HCT116 (cell line): ENCODE measurements around the gene GHR. TPM values are rescaled to one million over a fixed set of nuclear protein-coding genes. Genes with fewer than 3 reads are reported as not detected.

Experiments
- ATAC-seq: fragments of 200-7000 bp; cut with Tn5 transposase; 2 replicates; pipeline ENCODE4 v1.9.1; 2020; ENCODE audit warnings: mild to moderate bottlenecking, moderate library complexity
- BruUV-seq: library from RNA; stranded (reverse); fragments of 400-500 nt; replicated peaks from 2 replicates; lab custom pipeline; 2021; lab: Mats Ljungman, UMichigan
- CTCF ChIA-PET: fragments of 300-600 bp; sonication (Branson Sonifier 250); formaldehyde crosslinking; loops from one replicate; lab custom pipeline; 2021; ENCODE audit warnings: antibody characterized with exemption; lab: Charles Lee
- POLR2A ChIA-PET: fragments of 300-600, 350-600 bp; sonication (Branson Sonifier 250); formaldehyde crosslinking; loops from one replicate; lab custom pipeline; 2021; ENCODE audit warnings: antibody characterized with exemption; lab: Charles Lee
- RAD21 ChIA-PET, 2 experiments: fragments of 300-600 bp; sonication (Branson Sonifier 250); formaldehyde crosslinking; loops; one replicate each; lab custom pipeline; 2023; ENCODE audit warnings: low total read pairs in 2 of 2; ENCODE audit not compliant: uncharacterized antibody in 2 of 2, unreplicated experiment in 2 of 2, low non-redundant PET in 1 of 2; lab: Charles Lee
- DNase-seq: peaks from one replicate; pipeline ENCODE4 v3.0.0-alpha.2; 2010; ENCODE audit warnings: low read depth, low spot score
- H2AFZ ChIP-seq: fragments of 200-600 bp; shearing (Covaris generic), sonication (generic); 2 replicates; pipeline ENCODE4 v1.6.1; 2017; ENCODE audit warnings: low read depth, mixed run types, mixed read lengths, antibody characterized with exemption, low read length; ENCODE audit not compliant: poor library complexity, severe bottlenecking
- H3K27ac ChIP-seq: 2 replicates; pipeline ENCODE4 v1.5.1; 2012; ENCODE audit warnings: low read depth, low read length
- H3K27me3 ChIP-seq: fragments of 200-600 bp; sonication (generic); 2 replicates; pipeline ENCODE4 v1.6.1; 2016; ENCODE audit warnings: mixed run types, low read length, mixed read lengths; ENCODE audit not compliant: insufficient read depth
- H3K36me3 ChIP-seq, 2 experiments: fragments of 200-500 bp in 1 of 2; fragments of 200-600 bp in 1 of 2; sonication (Bioruptor generic) in 1 of 2; sonication (generic) in 1 of 2; 2 replicates each; pipeline versions ENCODE4 v1.5.1 to v1.6.1; 2014 to 2016; ENCODE audit warnings: low read length in 2 of 2, inconsistent platforms in 1 of 2, mixed read lengths in 1 of 2, mixed run types in 1 of 2; ENCODE audit not compliant: insufficient read depth in 2 of 2, control insufficient read depth in 1 of 2
- H3K4me1 ChIP-seq, 2 experiments: fragments of 200-600 bp in 1 of 2; sonication (generic) in 1 of 2; 2 replicates each; pipeline versions ENCODE4 v1.5.1 to v1.6.1; 2012 to 2017; ENCODE audit warnings: low read length in 2 of 2, inconsistent platforms in 1 of 2, mild to moderate bottlenecking in 1 of 2, mixed read lengths in 1 of 2, mixed run types in 1 of 2, moderate library complexity in 1 of 2; ENCODE audit not compliant: insufficient read depth in 2 of 2, control insufficient read depth in 1 of 2
- H3K4me2 ChIP-seq: fragments of 200-600 bp; sonication (generic); 2 replicates; pipeline ENCODE4 v1.6.1; 2017; ENCODE audit warnings: mixed run types, low read length, mixed read lengths
- H3K4me3 ChIP-seq, 2 experiments: fragments of 200-600 bp in 1 of 2; sonication (generic) in 1 of 2; replicated peaks in 1 of 2; 2 replicates each; pipeline ENCODE4 v1.5.1; 2011 to 2016; ENCODE audit warnings: low read length in 2 of 2, control low read depth in 1 of 2, low read depth in 1 of 2, mild to moderate bottlenecking in 1 of 2, mixed read lengths in 1 of 2, mixed run types in 1 of 2
- H3K79me2 ChIP-seq: fragments of 200-600 bp; sonication (generic); 2 replicates; pipeline ENCODE4 v1.6.1; 2017; ENCODE audit warnings: mild to moderate bottlenecking, mixed run types, low read length, moderate library complexity, mixed read lengths; ENCODE audit not compliant: insufficient read depth
- H3K9ac ChIP-seq: fragments of 200-600 bp; sonication (generic); 2 replicates; pipeline ENCODE4 v1.6.1; 2016; ENCODE audit warnings: low read length, mixed read lengths
- H3K9me2 ChIP-seq: fragments of 200-600 bp; sonication (generic), shearing (Covaris generic); 2 replicates; pipeline ENCODE4 v1.6.1; 2017; ENCODE audit warnings: mixed run types, mild to moderate bottlenecking, moderate library complexity; ENCODE audit not compliant: insufficient read depth
- H3K9me3 ChIP-seq, 2 experiments: fragments of 200-500 bp in 1 of 2; fragments of 200-600 bp in 1 of 2; sonication (Bioruptor generic) in 1 of 2; sonication (generic) in 1 of 2; 2 replicates each; pipeline ENCODE4 v1.6.1; 2014 to 2017; ENCODE audit warnings: low read length in 2 of 2, mixed read lengths in 2 of 2, inconsistent platforms in 1 of 2, low read depth in 1 of 2, mild to moderate bottlenecking in 1 of 2, mixed run types in 1 of 2, moderate library complexity in 1 of 2; ENCODE audit not compliant: control insufficient read depth in 1 of 2, insufficient read depth in 1 of 2
- H4K20me1 ChIP-seq: fragments of 200-600 bp; sonication (generic), shearing (Covaris generic); 2 replicates; pipeline ENCODE4 v1.6.1; 2017; ENCODE audit warnings: mixed run types, mild to moderate bottlenecking, moderate library complexity; ENCODE audit not compliant: insufficient read depth
- CBX3 ChIP-seq: IDR thresholded peaks from 2 replicates; pipeline ENCODE4 v1.6.1; 2012; ENCODE audit warnings: low read depth
- CEBPB ChIP-seq: IDR thresholded peaks from 2 replicates; pipeline ENCODE4 v1.6.1; 2012; ENCODE audit warnings: low read depth
- EGR1 ChIP-seq: IDR thresholded peaks from 2 replicates; pipeline ENCODE4 v1.6.1; 2012; ENCODE audit warnings: low read depth
- EZH2 ChIP-seq: fragments of 200-600 bp; sonication (generic); IDR thresholded peaks from 2 replicates; pipeline ENCODE4 v1.6.1; 2017; ENCODE audit warnings: antibody characterized with exemption, mixed run types
- ZFX ChIP-seq: fragments of 450-650 bp; IDR thresholded peaks from 2 replicates; pipeline ENCODE4 v1.6.1; 2017
- ZNF274 ChIP-seq: fragments of 200-500 bp; sonication (Bioruptor generic); IDR thresholded peaks from 2 replicates; pipeline ENCODE4 v1.6.1; 2014; ENCODE audit warnings: mild to moderate bottlenecking, low read depth, low read length, inconsistent platforms
- intact Hi-C: fragments of 100-400 bp; cut with micrococcal nuclease; formaldehyde crosslinking; loops from 2 replicates; pipeline ENCODE4 v1.10.0; 2022
- total RNA-seq: library from RNA; stranded (reverse); gene quantifications from one replicate; pipeline ENCODE4 v1.2.1, GENCODE V29; 2021; ENCODE audit not compliant: unreplicated experiment
- TF ChIP-seq, protein P1 (sequence below): IDR thresholded peaks from 2 replicates; pipeline ENCODE4 v1.6.1; 2012; ENCODE audit warnings: low read depth

GHR gene
- total RNA-seq, 1 experiment from 2014 or later = not detected

DNA sequence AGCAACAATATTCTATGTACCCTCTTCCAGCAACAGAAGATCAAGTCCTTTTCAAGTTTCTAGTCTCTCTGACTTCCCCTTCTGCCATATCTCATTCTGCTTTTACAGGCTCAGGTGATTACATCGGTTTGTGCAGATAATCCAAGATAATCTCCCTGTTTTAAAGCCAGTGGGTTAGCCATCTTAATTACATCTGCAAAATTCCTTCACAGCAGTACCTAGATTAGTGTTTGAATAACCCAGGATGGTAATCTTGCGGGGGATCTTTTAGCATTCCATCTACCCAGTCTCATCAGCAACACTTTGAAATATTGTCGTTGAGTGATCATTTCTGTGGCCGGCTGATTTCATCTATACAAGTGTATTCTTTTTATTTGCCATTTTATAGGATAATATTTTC lies 130.2 kb downstream of the GHR start (continued):
- no peak for TF ChIP-seq EGR1
- no peak for TF ChIP-seq ZNF274
- no peak for TF ChIP-seq ZFX
- no peak for TF ChIP-seq CEBPB
- no peak for TF ChIP-seq CBX3

DNA sequence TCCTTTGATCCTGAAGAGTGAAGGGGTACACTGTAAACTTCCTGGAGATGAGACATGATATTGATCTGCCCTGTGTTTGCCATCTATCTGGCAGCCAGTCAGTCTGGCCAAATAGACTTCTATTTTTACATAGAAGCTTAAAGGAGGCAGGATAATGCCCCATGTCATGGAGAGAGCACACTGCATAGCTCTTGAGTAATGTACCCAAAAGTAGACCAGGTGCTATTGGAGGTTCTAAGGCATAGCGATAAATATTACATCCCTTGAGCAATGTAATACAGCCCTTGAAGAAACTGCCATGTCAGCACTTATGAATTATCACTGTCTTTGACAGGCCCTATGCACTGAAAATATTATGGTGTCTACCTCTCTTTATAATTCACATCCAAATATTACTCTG lies 131.8 kb downstream of the GHR start:
- no TSS peak for BruUV-seq
- Histone ChIP-seq H3K9me2 (no peaks in the 10 kb centered on the region), H3K27me3 (peaks cover 3% of the 10 kb centered on the region), H3K4me1 (no peaks in the 10 kb centered on the region), H3K36me3 (no peaks in the 10 kb centered on the region), H3K4me3 (no peak overlapping the region), H2AFZ (no peak overlapping the region), H3K79me2 (no peaks in the 10 kb centered on the region), H3K9ac (no peak overlapping the region), H3K4me2 (no peak overlapping the region), H3K27ac (no peak overlapping the region), H3K9me3 (no peaks in the 10 kb centered on the region), H4K20me1 (no peaks in the 10 kb centered on the region)
- intact Hi-C loops = no loop called here
- DNase-seq (no peak), ATAC-seq (no peak)
- RAD21 ChIA-PET = no interaction called here
- POLR2A ChIA-PET = no interaction called here
- TF ChIP-seq, protein P1, sequence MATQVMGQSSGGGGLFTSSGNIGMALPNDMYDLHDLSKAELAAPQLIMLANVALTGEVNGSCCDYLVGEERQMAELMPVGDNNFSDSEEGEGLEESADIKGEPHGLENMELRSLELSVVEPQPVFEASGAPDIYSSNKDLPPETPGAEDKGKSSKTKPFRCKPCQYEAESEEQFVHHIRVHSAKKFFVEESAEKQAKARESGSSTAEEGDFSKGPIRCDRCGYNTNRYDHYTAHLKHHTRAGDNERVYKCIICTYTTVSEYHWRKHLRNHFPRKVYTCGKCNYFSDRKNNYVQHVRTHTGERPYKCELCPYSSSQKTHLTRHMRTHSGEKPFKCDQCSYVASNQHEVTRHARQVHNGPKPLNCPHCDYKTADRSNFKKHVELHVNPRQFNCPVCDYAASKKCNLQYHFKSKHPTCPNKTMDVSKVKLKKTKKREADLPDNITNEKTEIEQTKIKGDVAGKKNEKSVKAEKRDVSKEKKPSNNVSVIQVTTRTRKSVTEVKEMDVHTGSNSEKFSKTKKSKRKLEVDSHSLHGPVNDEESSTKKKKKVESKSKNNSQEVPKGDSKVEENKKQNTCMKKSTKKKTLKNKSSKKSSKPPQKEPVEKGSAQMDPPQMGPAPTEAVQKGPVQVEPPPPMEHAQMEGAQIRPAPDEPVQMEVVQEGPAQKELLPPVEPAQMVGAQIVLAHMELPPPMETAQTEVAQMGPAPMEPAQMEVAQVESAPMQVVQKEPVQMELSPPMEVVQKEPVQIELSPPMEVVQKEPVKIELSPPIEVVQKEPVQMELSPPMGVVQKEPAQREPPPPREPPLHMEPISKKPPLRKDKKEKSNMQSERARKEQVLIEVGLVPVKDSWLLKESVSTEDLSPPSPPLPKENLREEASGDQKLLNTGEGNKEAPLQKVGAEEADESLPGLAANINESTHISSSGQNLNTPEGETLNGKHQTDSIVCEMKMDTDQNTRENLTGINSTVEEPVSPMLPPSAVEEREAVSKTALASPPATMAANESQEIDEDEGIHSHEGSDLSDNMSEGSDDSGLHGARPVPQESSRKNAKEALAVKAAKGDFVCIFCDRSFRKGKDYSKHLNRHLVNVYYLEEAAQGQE = no peak
- TF ChIP-seq CBX3 (no peak), EZH2 (no peak)
- CTCF ChIA-PET = no interaction called here
